LNCAP (cell line): ENCODE measurements around the gene DDX18.

Source experiments
- CTCF ChIP-seq: fragments of 450-650 bp; IDR thresholded peaks from 2 replicates; pipeline ENCODE4 v1.5.1; 2017; ENCODE audit warnings: mild to moderate bottlenecking

Gene DDX18

GRCh38 chr2:117856415-117857210, 42.1 kb downstream of the DDX18 start:
- no peak for TF ChIP-seq CTCF

- TF ChIP-seq CTCF = no peak
Measured at GRCh38 chr2:117858336-117858735, 43.8 kb downstream of the DDX18 start.

GRCh38 chr2:117858892-117859531, 44.5 kb downstream of the DDX18 start:
- TF ChIP-seq CTCF = no peak

GRCh38 chr2:117859532-117859911, 45.0 kb downstream of the DDX18 start:
- no peak for TF ChIP-seq CTCF

- TF ChIP-seq CTCF = no peak
Measured at GRCh38 chr2:117859924-117860647, 45.6 kb downstream of the DDX18 start.

- TF ChIP-seq CTCF = no peak
Measured at GRCh38 chr2:117862459-117862858, 48.0 kb downstream of the DDX18 start.

GRCh38 chr2:117875786-117876185, 61.3 kb downstream of the DDX18 start:
- TF ChIP-seq CTCF = no peak
